ENCODE results near the gene SEPSECS. TPM values are rescaled to one million over a fixed set of nuclear protein-coding genes. Genes with fewer than 3 reads are reported as not detected.

Gene SEPSECS
- total RNA-seq, 1 experiment from 2014 or later = 7.5 TPM

- DNase-seq = no peak
- Mint-ChIP-seq H3K36me3 (ENCODE audit: insufficient read depth, unreplicated experiment) (no peaks in the 10 kb centered on the region), H3K27ac (ENCODE audit: unreplicated experiment) (no peak overlapping the region), H3K9me3 (ENCODE audit: low read depth, unreplicated experiment) (no peaks in the 10 kb centered on the region), H3K4me1 (ENCODE audit: low read depth, unreplicated experiment) (peaks cover 58% of the 10 kb centered on the region), H3K4me3 (ENCODE audit: low read depth, unreplicated experiment) (no peak overlapping the region), H3K27me3 (ENCODE audit: unreplicated experiment) (no peaks in the 10 kb centered on the region)
- TF ChIP-seq CTCF (IDR thresholded peaks at IDR 0.05; ENCODE audit: unreplicated experiment) = no peak
- CTCF ChIA-PET = interaction anchor here (0.6 kb wide), 1 partner anchor 532 kb away, joined by 4 read pairs; no protein-coding TSS in a partner anchor
- no TSS peak for BruUV-seq (replicated peaks)
- intact Hi-C loops (cut with micrococcal nuclease; ENCODE audit: unreplicated experiment) = no loop called here
Observed at GRCh38 chr4:25081866-25082471, 78.3 kb downstream of the SEPSECS start.

- no peak for DNase-seq
- Mint-ChIP-seq H3K27me3 (ENCODE audit: unreplicated experiment) (no peaks in the 10 kb centered on the region), H3K27ac (ENCODE audit: unreplicated experiment) (no peak overlapping the region), H3K4me1 (ENCODE audit: low read depth, unreplicated experiment) (peaks cover 61% of the 10 kb centered on the region), H3K36me3 (ENCODE audit: insufficient read depth, unreplicated experiment) (no peaks in the 10 kb centered on the region), H3K9me3 (ENCODE audit: low read depth, unreplicated experiment) (no peaks in the 10 kb centered on the region), H3K4me3 (ENCODE audit: low read depth, unreplicated experiment) (no peak overlapping the region)
- no peak for TF ChIP-seq CTCF (IDR thresholded peaks at IDR 0.05; ENCODE audit: unreplicated experiment)
- CTCF ChIA-PET = interaction anchor here (0.6 kb wide), 1 partner anchor 229 kb away, joined by 5 read pairs; no protein-coding TSS in a partner anchor
- intact Hi-C loops (cut with micrococcal nuclease; ENCODE audit: unreplicated experiment) = no loop called here
- BruUV-seq (replicated peaks) = no TSS peak
Observed at GRCh38 chr4:25080571-25080970, 79.7 kb downstream of the SEPSECS start.

GRCh38 chr4:25078523-25078922 lies 81.7 kb downstream of the SEPSECS start:
- no peak for DNase-seq
- Mint-ChIP-seq H3K4me1 (ENCODE audit: low read depth, unreplicated experiment) (peaks cover 56% of the 10 kb centered on the region), H3K27ac (ENCODE audit: unreplicated experiment) (no peak overlapping the region), H3K36me3 (ENCODE audit: insufficient read depth, unreplicated experiment) (no peaks in the 10 kb centered on the region), H3K4me3 (ENCODE audit: low read depth, unreplicated experiment) (no peak overlapping the region), H3K27me3 (ENCODE audit: unreplicated experiment) (no peaks in the 10 kb centered on the region), H3K9me3 (ENCODE audit: low read depth, unreplicated experiment) (no peaks in the 10 kb centered on the region)
- BruUV-seq (replicated peaks) = no TSS peak
- no peak for TF ChIP-seq CTCF (IDR thresholded peaks at IDR 0.05; ENCODE audit: unreplicated experiment)
- intact Hi-C loops (cut with micrococcal nuclease; ENCODE audit: unreplicated experiment) = no loop called here
- CTCF ChIA-PET = no interaction called here

- no peak overlapping the region for H3K27ac Mint-ChIP-seq (ENCODE audit: unreplicated experiment)
- CTCF ChIA-PET = interaction anchor here (0.5 kb wide), 1 partner anchor 360 kb away, joined by 3 read pairs; no protein-coding TSS in a partner anchor
Observed at GRCh38 chr4:25076625-25077398, 83.4 kb downstream of the SEPSECS start.

More at GRCh38 chr4:25076625-25077398, 83.4 kb downstream of the SEPSECS start:
- no peaks in the 10 kb centered on the region for H3K27me3 Mint-ChIP-seq (ENCODE audit: unreplicated experiment)
- no TSS peak for BruUV-seq (replicated peaks)
- intact Hi-C loops (cut with micrococcal nuclease; ENCODE audit: unreplicated experiment) = no loop called here
- H3K9me3 Mint-ChIP-seq (ENCODE audit: low read depth, unreplicated experiment) = no peaks in the 10 kb centered on the region
- H3K36me3 Mint-ChIP-seq (ENCODE audit: insufficient read depth, unreplicated experiment) = no peaks in the 10 kb centered on the region
- no peak for DNase-seq
- H3K4me3 Mint-ChIP-seq (ENCODE audit: low read depth, unreplicated experiment) = no peak overlapping the region
- TF ChIP-seq CTCF (IDR thresholded peaks at IDR 0.05; ENCODE audit: unreplicated experiment) = no peak
- H3K4me1 Mint-ChIP-seq (ENCODE audit: low read depth, unreplicated experiment) = peaks cover 41% of the 10 kb centered on the region
